Thoracic aorta (tissue), 2 donors: Measurements from ENCODE around the gene SYNJ1. TPM values are rescaled to one million over a fixed set of nuclear protein-coding genes. Genes with fewer than 3 reads are reported as not detected.

Source experiments
- ATAC-seq: fragments of 150-250 bp; one replicate; pipeline ENCODE4 v1.8.0; 2017; ENCODE audit warnings: low read depth; ENCODE audit not compliant: insufficient number of reproducible peaks, low FRiP score
- DNase-seq: peaks from one replicate; pipeline ENCODE4 v3.0.0-alpha.2; 2020; ENCODE audit warnings: low spot score
- H3K27ac ChIP-seq, 2 donors: fragments of 200-600 bp; sonication (generic); 1 replicate in 1 of 2; 2 replicates in 1 of 2; pipeline ENCODE4 v1.5.1; 2016; ENCODE audit warnings: mild to moderate bottlenecking in 2 of 2, moderate library complexity in 2 of 2
- H3K27me3 ChIP-seq: fragments of 200-600 bp; sonication (generic); replicated peaks from 2 replicates; pipeline ENCODE4 v1.6.0; 2016; ENCODE audit warnings: mild to moderate bottlenecking; ENCODE audit not compliant: insufficient read depth
- H3K36me3 ChIP-seq: fragments of 200-600 bp; sonication (generic); one replicate; pipeline ENCODE4 v1.5.1; 2016
- H3K4me1 ChIP-seq, 2 donors: fragments of 200-600 bp; sonication (generic); 1 replicate in 1 of 2; 2 replicates in 1 of 2; pipeline versions ENCODE4 v1.5.1 to v1.6.0; 2016; ENCODE audit warnings: low read depth in 2 of 2, mild to moderate bottlenecking in 1 of 2; ENCODE audit not compliant: control insufficient read depth in 1 of 2
- H3K4me3 ChIP-seq: fragments of 200-600 bp; sonication (generic); 2 replicates; pipeline ENCODE4 v1.5.1; 2016; ENCODE audit warnings: mild to moderate bottlenecking
- H3K9me3 ChIP-seq: fragments of 200-600 bp; sonication (generic); 2 replicates; pipeline ENCODE4 v1.5.1; 2016
- CTCF ChIP-seq: fragments of 200-600 bp; sonication (generic); IDR thresholded peaks from one replicate; pipeline ENCODE4 v1.5.1; 2019; ENCODE audit warnings: antibody characterized with exemption
- total RNA-seq, 2 donors: library from RNA; depleted of rRNA; stranded (reverse); fragments of >200 nt; gene quantifications; one replicate each; pipeline versions ENCODE4 v1.1.0 to v1.2.3, GENCODE V29; 2016

Gene SYNJ1
- total RNA-seq, 2 donors from 2014 or later, result 10.6 to 19.4 TPM

- DNase-seq, result no peak
- H3K27me3 ChIP-seq, result no peaks in the 10 kb centered on the region
- H3K4me3 ChIP-seq, result peak overlapping the region; percentile 80
- no peaks in the 10 kb centered on the region for H3K9me3 ChIP-seq
- peaks cover 23 to 35% of the 10 kb centered on the region in 2 donors for H3K4me1 ChIP-seq
- no peak for TF ChIP-seq CTCF
- ATAC-seq, result peak; percentile 6
- H3K36me3 ChIP-seq, result no peaks in the 10 kb centered on the region
- H3K27ac ChIP-seq, result peak overlapping the region; percentile 87 to 91
Measured at GRCh38 chr21:32728456-32728839, 635 bp upstream of the SYNJ1 start.

GRCh38 chr21:32726839-32727686 is 750 bp downstream of the SYNJ1 start:
- Histone ChIP-seq H3K36me3 (no peaks in the 10 kb centered on the region), H3K27ac (peak overlapping the region; percentile 87 to 91), H3K4me3 (peak overlapping the region; percentile 80), H3K27me3 (no peaks in the 10 kb centered on the region), H3K9me3 (no peaks in the 10 kb centered on the region), H3K4me1 (peaks cover 23 to 40% of the 10 kb centered on the region in 2 donors)
- no peak for TF ChIP-seq CTCF
- no peak for ATAC-seq
- peak; percentile 4 for DNase-seq

GRCh38 chr21:32719085-32719484 is 8.7 kb downstream of the SYNJ1 start:
- TF ChIP-seq CTCF, result no peak
- Histone ChIP-seq H3K27me3 (no peaks in the 10 kb centered on the region), H3K9me3 (no peaks in the 10 kb centered on the region), H3K27ac (no peak overlapping the region), H3K4me3 (no peak overlapping the region), H3K4me1 (peaks cover 0 to 8% of the 10 kb centered on the region in 2 donors), H3K36me3 (peaks cover 3% of the 10 kb centered on the region)
- DNase-seq, result no peak
- ATAC-seq, result no peak

- no peak overlapping the region for H3K4me3 ChIP-seq
- no peaks in the 10 kb centered on the region for H3K9me3 ChIP-seq
- no peak for ATAC-seq
Measured at GRCh38 chr21:32717851-32718316, 9.9 kb downstream of the SYNJ1 start.

More at GRCh38 chr21:32717851-32718316, 9.9 kb downstream of the SYNJ1 start:
- Histone ChIP-seq H3K27me3 (no peaks in the 10 kb centered on the region), H3K4me1 (peaks cover 0 to 6% of the 10 kb centered on the region in 2 donors), H3K36me3 (peaks cover 3% of the 10 kb centered on the region), H3K27ac (no peak overlapping the region)
- TF ChIP-seq CTCF, result no peak
- DNase-seq, result no peak
